HG02852 (cell line): ENCODE measurements around the gene CTNNA2.
"Not testable (repeated sequence)": the region's sequence is repeated elsewhere in the genome, so short reads cannot be mapped to it uniquely, and the experiment has no call there.

Source experiments
- ATAC-seq: cut with Tn5 transposase; IDR thresholded peaks from one replicate; pipeline ENCODE4 v1.9.1; 2021; ENCODE audit warnings: mild to moderate bottlenecking, moderate library complexity; ENCODE audit not compliant: unreplicated experiment

CTNNA2 gene

GRCh38 chr2:80169811-80170594 is 657.2 kb downstream of the CTNNA2 start:
- no peak for ATAC-seq

GRCh38 chr2:80185091-80185490 is 672.2 kb downstream of the CTNNA2 start:
- ATAC-seq = no peak

GRCh38 chr2:80186262-80186661 is 673.4 kb downstream of the CTNNA2 start:
- no peak for ATAC-seq

GRCh38 chr2:80187156-80187555 is 674.3 kb downstream of the CTNNA2 start:
- ATAC-seq = no peak

- no peak for ATAC-seq
These were observed 677.3 kb downstream of the CTNNA2 start for GRCh38 chr2:80190166-80190565.

GRCh38 chr2:80193566-80193965 is 680.7 kb downstream of the CTNNA2 start:
- no peak for ATAC-seq

- ATAC-seq = no peak
These were observed 682.2 kb downstream of the CTNNA2 start for GRCh38 chr2:80195034-80195433.

GRCh38 chr2:80198042-80198441 is 685.2 kb downstream of the CTNNA2 start:
- no peak for ATAC-seq

- no peak for ATAC-seq
These were observed 686.7 kb downstream of the CTNNA2 start for GRCh38 chr2:80199504-80199903.

- not testable (repeated sequence) for ATAC-seq
These were observed 691.1 kb downstream of the CTNNA2 start for GRCh38 chr2:80203929-80204328.

- no peak for ATAC-seq
These were observed 692.6 kb downstream of the CTNNA2 start for GRCh38 chr2:80205498-80205897.

GRCh38 chr2:80209458-80209857 is 696.6 kb downstream of the CTNNA2 start:
- no peak for ATAC-seq

GRCh38 chr2:80217446-80217845 is 704.6 kb downstream of the CTNNA2 start:
- ATAC-seq = no peak

GRCh38 chr2:80222644-80223043 is 709.8 kb downstream of the CTNNA2 start:
- no peak for ATAC-seq

GRCh38 chr2:80231421-80231820 is 718.6 kb downstream of the CTNNA2 start:
- no peak for ATAC-seq

- ATAC-seq = no peak
These were observed 720.5 kb downstream of the CTNNA2 start for GRCh38 chr2:80233333-80233732.

- ATAC-seq = no peak
These were observed 726.0 kb downstream of the CTNNA2 start for GRCh38 chr2:80238692-80239469.

GRCh38 chr2:80242355-80242910 is 729.6 kb downstream of the CTNNA2 start:
- ATAC-seq = no peak

GRCh38 chr2:80244905-80245584 is 732.2 kb downstream of the CTNNA2 start:
- ATAC-seq = no peak

- no peak for ATAC-seq
These were observed 733.7 kb downstream of the CTNNA2 start for GRCh38 chr2:80246534-80246933.

- ATAC-seq = no peak
These were observed 734.5 kb downstream of the CTNNA2 start for GRCh38 chr2:80247339-80247738.
